ENCODE results near the gene MCU. TPM values are rescaled to one million over a fixed set of nuclear protein-coding genes. Genes with fewer than 3 reads are reported as not detected.

The MCU gene
- polyA plus RNA-seq, 1 donor (not counting 4 experiments of a cell fraction or from before 2014, with no cell fraction given), result 103 TPM

- no peak overlapping the region for H3K27ac ChIP-seq (ENCODE audit: control insufficient read depth, insufficient read depth, low read length)
- H3K4me2 ChIP-seq (ENCODE audit: control insufficient read depth, extremely low read depth, insufficient read depth, low read depth, low read length), result no peak overlapping the region
- no peak overlapping the region for H3K4me3 ChIP-seq (ENCODE audit: control insufficient read depth in 2 of 3, extremely low read depth in 1 of 3, insufficient read depth in 2 of 3, low read depth in 1 of 3, low read length in 3 of 3)
- DNase-seq (ENCODE audit: low read depth, low spot score) (no peak), FAIRE-seq (no peak)
- peaks cover 4% of the 10 kb centered on the region for H3K4me1 ChIP-seq (ENCODE audit: control insufficient read depth, extremely low read depth, insufficient read depth, low read length)
- no peaks in the 10 kb centered on the region for H4K20me1 ChIP-seq (ENCODE audit: control insufficient read depth, extremely low read depth, insufficient read depth, low read length)
- H3K79me2 ChIP-seq (ENCODE audit: control insufficient read depth, insufficient read depth, low read length), result peaks cover 44% of the 10 kb centered on the region
- no peaks in the 10 kb centered on the region for H3K27me3 ChIP-seq (ENCODE audit: control insufficient read depth, extremely low read depth, insufficient read depth, low read length)
- no peaks in the 10 kb centered on the region for H3K9me3 ChIP-seq (ENCODE audit: control insufficient read depth, low read depth, low read length)
- H3K36me3 ChIP-seq (ENCODE audit: control insufficient read depth in 2 of 2, extremely low read depth in 1 of 2, insufficient read depth in 2 of 2, low read length in 2 of 2), result no peaks in the 10 kb centered on the region
- H3K9me1 ChIP-seq (ENCODE audit: control insufficient read depth, extremely low read depth, insufficient read depth, low read length), result peaks cover 2% of the 10 kb centered on the region
- dilution Hi-C loops (cut with MboI; ENCODE audit: extremely low pct_ligation_motif_present, low sequenced_read_pairs), result no loop called here
- TF ChIP-seq, protein P1, sequence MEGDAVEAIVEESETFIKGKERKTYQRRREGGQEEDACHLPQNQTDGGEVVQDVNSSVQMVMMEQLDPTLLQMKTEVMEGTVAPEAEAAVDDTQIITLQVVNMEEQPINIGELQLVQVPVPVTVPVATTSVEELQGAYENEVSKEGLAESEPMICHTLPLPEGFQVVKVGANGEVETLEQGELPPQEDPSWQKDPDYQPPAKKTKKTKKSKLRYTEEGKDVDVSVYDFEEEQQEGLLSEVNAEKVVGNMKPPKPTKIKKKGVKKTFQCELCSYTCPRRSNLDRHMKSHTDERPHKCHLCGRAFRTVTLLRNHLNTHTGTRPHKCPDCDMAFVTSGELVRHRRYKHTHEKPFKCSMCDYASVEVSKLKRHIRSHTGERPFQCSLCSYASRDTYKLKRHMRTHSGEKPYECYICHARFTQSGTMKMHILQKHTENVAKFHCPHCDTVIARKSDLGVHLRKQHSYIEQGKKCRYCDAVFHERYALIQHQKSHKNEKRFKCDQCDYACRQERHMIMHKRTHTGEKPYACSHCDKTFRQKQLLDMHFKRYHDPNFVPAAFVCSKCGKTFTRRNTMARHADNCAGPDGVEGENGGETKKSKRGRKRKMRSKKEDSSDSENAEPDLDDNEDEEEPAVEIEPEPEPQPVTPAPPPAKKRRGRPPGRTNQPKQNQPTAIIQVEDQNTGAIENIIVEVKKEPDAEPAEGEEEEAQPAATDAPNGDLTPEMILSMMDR (optimal IDR thresholded peaks at IDR 0.05 in 1 of 3, IDR thresholded peaks at IDR 0.05 in 1 of 3, conservative IDR thresholded peaks at IDR 0.05 in 1 of 3; ENCODE audit: extremely low read depth in 1 of 3, insufficient read depth in 2 of 3, low read length in 3 of 3), result no peak
- TF ChIP-seq EZH2 (IDR thresholded peaks at IDR 0.05; ENCODE audit: low read length), result no peak
- no peak overlapping the region for H2AFZ ChIP-seq (ENCODE audit: control insufficient read depth, low read length)
- H3K9ac ChIP-seq (ENCODE audit: control insufficient read depth, extremely low read depth, insufficient read depth, low read length), result no peak overlapping the region
Measured at GRCh38 chr10:72747521-72747920, 55.6 kb downstream of the MCU start.

- DNase-seq (ENCODE audit: low read depth, low spot score), result no peak
- no peak overlapping the region for H3K27ac ChIP-seq (ENCODE audit: control insufficient read depth, insufficient read depth, low read length)
- H3K36me3 ChIP-seq (ENCODE audit: control insufficient read depth in 2 of 2, extremely low read depth in 1 of 2, insufficient read depth in 2 of 2, low read length in 2 of 2), result no peaks in the 10 kb centered on the region
- no peaks in the 10 kb centered on the region for H3K4me1 ChIP-seq (ENCODE audit: control insufficient read depth, extremely low read depth, insufficient read depth, low read length)
- dilution Hi-C loops (cut with MboI; ENCODE audit: extremely low pct_ligation_motif_present, low sequenced_read_pairs), result no loop called here
- H3K4me3 ChIP-seq (ENCODE audit: control insufficient read depth in 2 of 3, extremely low read depth in 1 of 3, insufficient read depth in 2 of 3, low read depth in 1 of 3, low read length in 3 of 3), result no peak overlapping the region
- H4K20me1 ChIP-seq (ENCODE audit: control insufficient read depth, extremely low read depth, insufficient read depth, low read length), result no peaks in the 10 kb centered on the region
- no peaks in the 10 kb centered on the region for H3K9me1 ChIP-seq (ENCODE audit: control insufficient read depth, extremely low read depth, insufficient read depth, low read length)
- no peak overlapping the region for H3K9ac ChIP-seq (ENCODE audit: control insufficient read depth, extremely low read depth, insufficient read depth, low read length)
- no peaks in the 10 kb centered on the region for H3K9me3 ChIP-seq (ENCODE audit: control insufficient read depth, low read depth, low read length)
- no peak for FAIRE-seq
- H3K4me2 ChIP-seq (ENCODE audit: control insufficient read depth, extremely low read depth, insufficient read depth, low read depth, low read length), result no peak overlapping the region
- H3K79me2 ChIP-seq (ENCODE audit: control insufficient read depth, insufficient read depth, low read length), result peaks cover 53% of the 10 kb centered on the region
- H3K27me3 ChIP-seq (ENCODE audit: control insufficient read depth, extremely low read depth, insufficient read depth, low read length), result no peaks in the 10 kb centered on the region
- H2AFZ ChIP-seq (ENCODE audit: control insufficient read depth, low read length), result no peak overlapping the region
- TF ChIP-seq EZH2 (IDR thresholded peaks at IDR 0.05; ENCODE audit: low read length), result no peak
- TF ChIP-seq, protein P1 (optimal IDR thresholded peaks at IDR 0.05 in 1 of 3, IDR thresholded peaks at IDR 0.05 in 1 of 3, conservative IDR thresholded peaks at IDR 0.05 in 1 of 3; ENCODE audit: extremely low read depth in 1 of 3, insufficient read depth in 2 of 3, low read length in 3 of 3), result no peak
Measured at GRCh38 chr10:72753760-72754231, 61.9 kb downstream of the MCU start.

All from keratinocyte (primary cell).